Suprapubic skin (tissue), 3 donors: ENCODE measurements around the gene SLC22A13.

Source experiments
- CTCF ChIP-seq, 2 donors: fragments of 200-600 bp in 1 of 2; fragments of 450-650 bp in 1 of 2; sonication (generic) in 1 of 2; IDR thresholded peaks; one replicate each; pipeline ENCODE4 v1.5.1; 2016 to 2019; ENCODE audit warnings: antibody characterized with exemption in 2 of 2, mild to moderate bottlenecking in 1 of 2, moderate library complexity in 1 of 2
- POLR2AphosphoS5 ChIP-seq, 3 donors: sonication (generic); formaldehyde crosslinking; IDR thresholded peaks; one replicate each; pipeline ENCODE4 v1.6.1; 2017; ENCODE audit warnings: antibody characterized with exemption in 3 of 3

DNA sequence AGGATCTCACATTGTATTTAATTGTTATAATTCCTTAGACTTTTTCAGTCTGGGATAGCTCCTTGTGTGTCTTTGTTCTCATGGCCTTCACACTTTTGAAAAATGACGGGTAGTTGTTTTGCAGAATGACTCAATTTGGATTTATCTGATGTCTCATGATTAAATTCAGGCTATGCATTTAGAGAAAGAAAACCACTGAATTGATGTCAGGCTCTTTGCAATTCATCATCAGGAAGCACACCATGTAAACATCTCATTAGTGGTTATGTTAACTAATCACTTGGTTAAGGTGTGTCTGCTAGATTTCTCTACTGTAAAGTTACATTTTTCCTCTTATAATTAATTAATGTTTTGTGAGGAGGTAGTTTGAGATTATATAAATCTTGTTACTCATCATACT lies 8.0 kb upstream of the SLC22A13 start:
- TF ChIP-seq CTCF (IDR thresholded peaks at IDR 0.05) (no peak), POLR2AphosphoS5 (IDR thresholded peaks at IDR 0.05) (no peak)
